GM12878 (cell line): ENCODE measurements around the gene TBL3. TPM values are rescaled to one million over a fixed set of nuclear protein-coding genes. Genes with fewer than 3 reads are reported as not detected.
A peak's percentile ranks its signal among the peaks of the same experiment; 100 is the strongest.

Experiments
- ASH2L ChIP-seq: fragments of 300-600, 200-600 bp; sonication (generic); IDR thresholded peaks from 2 replicates; pipeline ENCODE4 v1.6.1; 2017; ENCODE audit warnings: low read depth, mild to moderate bottlenecking, borderline replicate concordance
- CREB1 ChIP-seq: IDR thresholded peaks from 2 replicates; pipeline ENCODE4 v1.6.1; 2012; ENCODE audit warnings: low read depth, mild to moderate bottlenecking, inconsistent platforms
- ESRRA ChIP-seq: IDR thresholded peaks from 2 replicates; pipeline ENCODE4 v1.6.1; 2012; ENCODE audit warnings: mild to moderate bottlenecking, low read length, improper control_type of control experiment
- HDAC2 ChIP-seq: fragments of 200-600 bp; sonication (generic); IDR thresholded peaks from 2 replicates; pipeline ENCODE4 v1.6.1; 2017
- HDAC6 ChIP-seq: fragments of 200-600 bp; sonication (generic); IDR thresholded peaks from one replicate; pipeline ENCODE4 v1.8.0; 2017; ENCODE audit warnings: antibody characterized with exemption; ENCODE audit not compliant: unreplicated experiment
- IKZF1 ChIP-seq: fragments of 450-650 bp; conservative IDR thresholded peaks from 2 replicates; pipeline ENCODE4 v1.6.1; 2017; ENCODE audit warnings: antibody characterized with exemption, mild to moderate bottlenecking
- IKZF2 ChIP-seq, 2 experiments: fragments of 450-650 bp; IDR thresholded peaks; 2 replicates each; pipeline ENCODE4 v1.6.1; 2017; ENCODE audit warnings: mild to moderate bottlenecking in 2 of 2, moderate library complexity in 2 of 2
- NFIC ChIP-seq: IDR thresholded peaks from 2 replicates; pipeline ENCODE4 v1.6.1; 2012; ENCODE audit warnings: low read depth, mild to moderate bottlenecking, inconsistent platforms, low read length, moderate library complexity
- POLR2AphosphoS2 ChIP-seq: IDR thresholded peaks from 2 replicates; pipeline ENCODE4 v1.6.1; 2011; ENCODE audit warnings: low read depth, mild to moderate bottlenecking, low read length, improper control_type of control experiment, moderate library complexity
- SMARCA5 ChIP-seq: fragments of 450-650 bp; IDR thresholded peaks from 2 replicates; pipeline ENCODE4 v1.6.1; 2017; ENCODE audit warnings: mild to moderate bottlenecking
- TAF1 ChIP-seq: IDR thresholded peaks from 2 replicates; pipeline ENCODE4 v1.6.1; 2011; ENCODE audit warnings: mild to moderate bottlenecking, low read depth, low read length, borderline replicate concordance
- WRNIP1 ChIP-seq: IDR thresholded peaks from 2 replicates; pipeline ENCODE4 v1.6.1; 2011; ENCODE audit warnings: low read depth, low read length, improper control_type of control experiment, borderline replicate concordance
- YY1 ChIP-seq: IDR thresholded peaks from 2 replicates; pipeline ENCODE4 v1.6.1; 2011; ENCODE audit warnings: low read depth, mild to moderate bottlenecking, low read length
- ZBED1 ChIP-seq: IDR thresholded peaks from 2 replicates; pipeline ENCODE4 v1.6.1; 2016; ENCODE audit warnings: borderline replicate concordance
- ZNF207 ChIP-seq: fragments of 450-650 bp; IDR thresholded peaks from 2 replicates; pipeline ENCODE4 v1.6.1; 2014; ENCODE audit warnings: antibody characterized with exemption, mild to moderate bottlenecking, borderline replicate concordance
- ZSCAN29 ChIP-seq: fragments of 450-650 bp; IDR thresholded peaks from 2 replicates; pipeline ENCODE4 v1.6.1; 2017; ENCODE audit warnings: mild to moderate bottlenecking, moderate library complexity
- polyA plus RNA-seq, 11 experiments: library from polyadenylated mRNA; depleted of rRNA in 4 of 11; unstranded in 6 of 11; stranded (reverse) in 5 of 11; fragments of >200 nt; fragmentation: Nextera tagmentation in 4 of 11; fragmentation: Illumina TruSeq in 1 of 11; extraction: Ambion mirVana in 4 of 11; extraction: Trizol in 1 of 11; gene quantifications; 1 replicate in 1 of 11; 2 replicates in 10 of 11; pipeline versions ENCODE4 v1.2.1 to v1.2.3, GENCODE V29; 2011 to 2016; ENCODE audit warnings: inconsistent platforms in 2 of 11, missing spikeins in 2 of 11, low read depth in 1 of 11
- total RNA-seq, 4 experiments: library from RNA; depleted of rRNA in 3 of 4; stranded (reverse); fragments of >200 nt in 3 of 4; fragmentation: Illumina TruSeq in 1 of 4; extraction: Trizol in 1 of 4; gene quantifications; 2 replicates each; pipeline versions ENCODE4 v1.2.1 to v1.2.3, GENCODE V29; 2013 to 2021
- TF ChIP-seq, protein P1 (sequence below): fragments of 450-650 bp; IDR thresholded peaks from 2 replicates; pipeline ENCODE4 v1.6.1; 2017; ENCODE audit warnings: mild to moderate bottlenecking, low read depth, inconsistent platforms; ENCODE audit not compliant: poor library complexity, severe bottlenecking
- TF ChIP-seq, protein P2 (sequence below): fragments of 450-650 bp; conservative IDR thresholded peaks from 2 replicates; pipeline ENCODE4 v1.6.1; 2017; ENCODE audit warnings: mild to moderate bottlenecking, moderate library complexity
- TF ChIP-seq, protein P3 (sequence below): IDR thresholded peaks from 2 replicates; pipeline ENCODE4 v1.6.1; 2012; ENCODE audit warnings: improper control_type of control experiment, low read depth, low read length; ENCODE audit not compliant: insufficient replicate concordance

TBL3 gene
- total and polyA plus RNA-seq, 10 of the 15 experiments (the other 5 are each of a cell fraction or from before 2014, with no cell fraction given): 1.2 to 101 (median 34.2) TPM

DNA sequence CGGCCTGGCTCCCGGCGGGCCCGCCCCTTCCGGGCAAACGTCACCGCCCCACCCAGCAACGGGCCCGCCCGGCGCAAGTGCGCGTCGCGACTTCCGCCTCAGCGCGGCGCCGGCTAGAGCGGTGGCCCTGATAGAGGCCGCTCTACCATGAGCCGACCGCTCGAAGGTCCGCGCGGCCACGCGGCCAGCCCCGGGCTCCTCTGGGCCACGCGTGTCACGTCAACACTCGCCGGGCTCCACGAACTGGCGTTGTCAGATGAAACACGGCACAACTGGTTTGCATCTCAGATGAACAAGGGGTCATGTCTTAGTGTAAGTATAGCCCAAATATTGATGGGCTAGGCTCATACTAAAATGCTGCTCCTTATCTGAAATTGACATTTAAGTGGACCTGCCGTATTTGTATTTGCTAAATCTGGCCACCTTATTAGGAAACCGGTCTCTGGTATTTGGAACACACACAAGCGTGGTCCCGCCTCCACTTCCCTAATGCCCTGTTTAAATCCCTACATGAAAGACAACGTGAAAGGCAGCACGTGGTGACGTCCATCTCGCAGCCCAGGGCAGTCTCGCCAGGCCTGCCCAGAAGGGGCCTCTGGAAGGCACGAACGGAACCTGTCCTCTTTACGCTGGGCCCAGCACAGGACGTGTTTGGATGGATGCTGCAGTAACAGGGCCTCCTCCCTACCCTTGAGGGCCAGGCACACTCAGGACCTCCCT is 38.1 kb downstream of the TBL3 start, which contains the start of gene ZNF598 (continued):
- TF ChIP-seq, protein P1, sequence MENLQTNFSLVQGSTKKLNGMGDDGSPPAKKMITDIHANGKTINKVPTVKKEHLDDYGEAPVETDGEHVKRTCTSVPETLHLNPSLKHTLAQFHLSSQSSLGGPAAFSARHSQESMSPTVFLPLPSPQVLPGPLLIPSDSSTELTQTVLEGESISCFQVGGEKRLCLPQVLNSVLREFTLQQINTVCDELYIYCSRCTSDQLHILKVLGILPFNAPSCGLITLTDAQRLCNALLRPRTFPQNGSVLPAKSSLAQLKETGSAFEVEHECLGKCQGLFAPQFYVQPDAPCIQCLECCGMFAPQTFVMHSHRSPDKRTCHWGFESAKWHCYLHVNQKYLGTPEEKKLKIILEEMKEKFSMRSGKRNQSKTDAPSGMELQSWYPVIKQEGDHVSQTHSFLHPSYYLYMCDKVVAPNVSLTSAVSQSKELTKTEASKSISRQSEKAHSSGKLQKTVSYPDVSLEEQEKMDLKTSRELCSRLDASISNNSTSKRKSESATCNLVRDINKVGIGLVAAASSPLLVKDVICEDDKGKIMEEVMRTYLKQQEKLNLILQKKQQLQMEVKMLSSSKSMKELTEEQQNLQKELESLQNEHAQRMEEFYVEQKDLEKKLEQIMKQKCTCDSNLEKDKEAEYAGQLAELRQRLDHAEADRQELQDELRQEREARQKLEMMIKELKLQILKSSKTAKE: no peak
- TF ChIP-seq NFIC (no peak), SMARCA5 (no peak; the same call in 1 of the 2 replicates), ESRRA (no peak), YY1 (peak; percentile 67), IKZF1 (peak; percentile 86), WRNIP1 (no peak), TAF1 (peak; percentile 59; the same call in 1 of the 2 replicates), ZNF207 (peak; percentile 63), POLR2AphosphoS2 (peak; percentile 89), ZBED1 (no peak), ZSCAN29 (no peak), HDAC2 (no peak), ASH2L (no peak), HDAC6 (no peak), IKZF2 (IDR thresholded peaks at IDR 0.05) (peak in 1 of 2 experiments; percentile 36; a peak in 1 of 4 replicates), CREB1 (peak; percentile 87)
- TF ChIP-seq, protein P2, sequence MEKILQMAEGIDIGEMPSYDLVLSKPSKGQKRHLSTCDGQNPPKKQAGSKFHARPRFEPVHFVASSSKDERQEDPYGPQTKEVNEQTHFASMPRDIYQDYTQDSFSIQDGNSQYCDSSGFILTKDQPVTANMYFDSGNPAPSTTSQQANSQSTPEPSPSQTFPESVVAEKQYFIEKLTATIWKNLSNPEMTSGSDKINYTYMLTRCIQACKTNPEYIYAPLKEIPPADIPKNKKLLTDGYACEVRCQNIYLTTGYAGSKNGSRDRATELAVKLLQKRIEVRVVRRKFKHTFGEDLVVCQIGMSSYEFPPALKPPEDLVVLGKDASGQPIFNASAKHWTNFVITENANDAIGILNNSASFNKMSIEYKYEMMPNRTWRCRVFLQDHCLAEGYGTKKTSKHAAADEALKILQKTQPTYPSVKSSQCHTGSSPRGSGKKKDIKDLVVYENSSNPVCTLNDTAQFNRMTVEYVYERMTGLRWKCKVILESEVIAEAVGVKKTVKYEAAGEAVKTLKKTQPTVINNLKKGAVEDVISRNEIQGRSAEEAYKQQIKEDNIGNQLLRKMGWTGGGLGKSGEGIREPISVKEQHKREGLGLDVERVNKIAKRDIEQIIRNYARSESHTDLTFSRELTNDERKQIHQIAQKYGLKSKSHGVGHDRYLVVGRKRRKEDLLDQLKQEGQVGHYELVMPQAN: peak; percentile 77; the same call in 1 of the 2 replicates
- TF ChIP-seq, protein P3, sequence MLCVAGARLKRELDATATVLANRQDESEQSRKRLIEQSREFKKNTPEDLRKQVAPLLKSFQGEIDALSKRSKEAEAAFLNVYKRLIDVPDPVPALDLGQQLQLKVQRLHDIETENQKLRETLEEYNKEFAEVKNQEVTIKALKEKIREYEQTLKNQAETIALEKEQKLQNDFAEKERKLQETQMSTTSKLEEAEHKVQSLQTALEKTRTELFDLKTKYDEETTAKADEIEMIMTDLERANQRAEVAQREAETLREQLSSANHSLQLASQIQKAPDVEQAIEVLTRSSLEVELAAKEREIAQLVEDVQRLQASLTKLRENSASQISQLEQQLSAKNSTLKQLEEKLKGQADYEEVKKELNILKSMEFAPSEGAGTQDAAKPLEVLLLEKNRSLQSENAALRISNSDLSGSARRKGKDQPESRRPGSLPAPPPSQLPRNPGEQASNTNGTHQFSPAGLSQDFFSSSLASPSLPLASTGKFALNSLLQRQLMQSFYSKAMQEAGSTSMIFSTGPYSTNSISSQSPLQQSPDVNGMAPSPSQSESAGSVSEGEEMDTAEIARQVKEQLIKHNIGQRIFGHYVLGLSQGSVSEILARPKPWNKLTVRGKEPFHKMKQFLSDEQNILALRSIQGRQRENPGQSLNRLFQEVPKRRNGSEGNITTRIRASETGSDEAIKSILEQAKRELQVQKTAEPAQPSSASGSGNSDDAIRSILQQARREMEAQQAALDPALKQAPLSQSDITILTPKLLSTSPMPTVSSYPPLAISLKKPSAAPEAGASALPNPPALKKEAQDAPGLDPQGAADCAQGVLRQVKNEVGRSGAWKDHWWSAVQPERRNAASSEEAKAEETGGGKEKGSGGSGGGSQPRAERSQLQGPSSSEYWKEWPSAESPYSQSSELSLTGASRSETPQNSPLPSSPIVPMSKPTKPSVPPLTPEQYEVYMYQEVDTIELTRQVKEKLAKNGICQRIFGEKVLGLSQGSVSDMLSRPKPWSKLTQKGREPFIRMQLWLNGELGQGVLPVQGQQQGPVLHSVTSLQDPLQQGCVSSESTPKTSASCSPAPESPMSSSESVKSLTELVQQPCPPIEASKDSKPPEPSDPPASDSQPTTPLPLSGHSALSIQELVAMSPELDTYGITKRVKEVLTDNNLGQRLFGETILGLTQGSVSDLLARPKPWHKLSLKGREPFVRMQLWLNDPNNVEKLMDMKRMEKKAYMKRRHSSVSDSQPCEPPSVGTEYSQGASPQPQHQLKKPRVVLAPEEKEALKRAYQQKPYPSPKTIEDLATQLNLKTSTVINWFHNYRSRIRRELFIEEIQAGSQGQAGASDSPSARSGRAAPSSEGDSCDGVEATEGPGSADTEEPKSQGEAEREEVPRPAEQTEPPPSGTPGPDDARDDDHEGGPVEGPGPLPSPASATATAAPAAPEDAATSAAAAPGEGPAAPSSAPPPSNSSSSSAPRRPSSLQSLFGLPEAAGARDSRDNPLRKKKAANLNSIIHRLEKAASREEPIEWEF: no peak
